ENCODE measurements around the gene TMEM179. TPM values are rescaled to one million over a fixed set of nuclear protein-coding genes. Genes with fewer than 3 reads are reported as not detected.

TMEM179 gene
- total and polyA plus RNA-seq, 2 of the 13 experiments (the other 11 are each of a cell fraction or from before 2014, with no cell fraction given) = not detected

GRCh38 chr14:104579507-104579906, 25.1 kb downstream of the TMEM179 start, which contains the start of gene C14orf180 (continued):
- TF ChIP-seq ZNF318 (CRISPR knock-in tag; IDR thresholded peaks at IDR 0.05) (no peak), ZNF800 (CRISPR knock-in tag; IDR thresholded peaks at IDR 0.05) (no peak), SP140L (CRISPR knock-in tag; IDR thresholded peaks at IDR 0.05; ENCODE audit: borderline replicate concordance) (no peak), STAG1 (CRISPR knock-in tag; IDR thresholded peaks at IDR 0.05) (no peak), RFX5 (IDR thresholded peaks at IDR 0.05; ENCODE audit: low read depth, low read length) (no peak), LBX2 (CRISPR knock-in tag; IDR thresholded peaks at IDR 0.05; ENCODE audit: borderline replicate concordance) (no peak), ATF5 (CRISPR knock-in tag; IDR thresholded peaks at IDR 0.05; ENCODE audit: low read depth) (no peak), TEF (CRISPR knock-in tag; IDR thresholded peaks at IDR 0.05) (no peak), FOXO4 (CRISPR knock-in tag; conservative IDR thresholded peaks at IDR 0.05) (no peak), ZNF34 (CRISPR knock-in tag; IDR thresholded peaks at IDR 0.05; ENCODE audit: borderline replicate concordance) (no peak), YEATS4 (CRISPR knock-in tag; IDR thresholded peaks at IDR 0.05; ENCODE audit: borderline replicate concordance) (no peak), XRCC5 (optimal IDR thresholded peaks at IDR 0.05; ENCODE audit: low read length) (no peak)

Measured in HepG2 (cell line).